ENCODE results near the gene EEPD1. TPM values are rescaled to one million over a fixed set of nuclear protein-coding genes. Genes with fewer than 3 reads are reported as not detected.
"Not testable (repeated sequence)": the region's sequence is repeated elsewhere in the genome, so short reads cannot be mapped to it uniquely, and the experiment has no call there.

Gene EEPD1
- total RNA-seq, 8 experiments from 2014 or later: 2.3 to 14.1 (median 4.4) TPM

GRCh38 chr7:36314491-36314890, 161.4 kb downstream of the EEPD1 start:
- ATAC-seq (replicated peaks in 6 of 8): no peak
- Histone ChIP-seq H3K27ac (no peak overlapping the region), H3K4me1 (replicated peaks in 1 of 2) (peaks cover 0 to 4% of the 10 kb centered on the region in 2 donors), H3K4me3 (no peak overlapping the region)
- WGBS, 10 experiments: 70 to 100% (median 100%) methylated on average over 1 to 2 of the region's 2 CpGs; no CpG with 5 or more reads in 7 of the 10 experiments
- in situ Hi-C loops (cut with MboI; ENCODE audit: low pct_unique_long_range_greater_than_20kb in 2 of 9, low sequenced_read_pairs in 9 of 9, unreplicated experiment in 9 of 9): no loop called here

GRCh38 chr7:36315309-36315944, 162.4 kb downstream of the EEPD1 start:
- H3K27ac ChIP-seq: no peak overlapping the region
- no peak overlapping the region for H3K4me3 ChIP-seq
- 33 to 100% (median 75%) methylated on average over 1 to 6 of the region's 9 CpGs; no CpG with 5 or more reads in 3 of the 10 experiments for WGBS, 10 experiments
- ATAC-seq (replicated peaks in 6 of 8): peak in 2 of 8 experiments; percentile 30 to 46
- in situ Hi-C loops (cut with MboI; ENCODE audit: low pct_unique_long_range_greater_than_20kb in 2 of 9, low sequenced_read_pairs in 9 of 9, unreplicated experiment in 9 of 9): no loop called here
- H3K4me1 ChIP-seq (replicated peaks in 1 of 2): peaks cover 0 to 4% of the 10 kb centered on the region in 2 donors

- in situ Hi-C loops (cut with MboI; ENCODE audit: low pct_unique_long_range_greater_than_20kb in 2 of 9, low sequenced_read_pairs in 9 of 9, unreplicated experiment in 9 of 9): no loop called here
- no peak for ATAC-seq (replicated peaks in 6 of 8)
- WGBS, 10 experiments: 90 to 100% (median 93%) methylated on average over 2 to 6 of the region's 7 CpGs; no CpG with 5 or more reads in 5 of the 10 experiments
- no peak overlapping the region for H3K4me3 ChIP-seq
- no peak overlapping the region for H3K27ac ChIP-seq
- H3K4me1 ChIP-seq (replicated peaks in 1 of 2): peaks cover 0 to 4% of the 10 kb centered on the region in 2 donors
These were observed 163.3 kb downstream of the EEPD1 start for GRCh38 chr7:36316319-36316718.

GRCh38 chr7:36317276-36317675, 164.2 kb downstream of the EEPD1 start:
- 67 to 86% (median 72%) methylated on average over 1 of the region's 1 CpG; no CpG with 5 or more reads in 6 of the 10 experiments for WGBS, 10 experiments
- in situ Hi-C loops (cut with MboI; ENCODE audit: low pct_unique_long_range_greater_than_20kb in 2 of 9, low sequenced_read_pairs in 9 of 9, unreplicated experiment in 9 of 9): no loop called here
- H3K4me1 ChIP-seq (replicated peaks in 1 of 2): peaks cover 0 to 4% of the 10 kb centered on the region in 2 donors
- no peak overlapping the region for H3K27ac ChIP-seq
- no peak for ATAC-seq (replicated peaks in 6 of 8)
- H3K4me3 ChIP-seq: no peak overlapping the region

GRCh38 chr7:36318116-36318515, 165.1 kb downstream of the EEPD1 start:
- ATAC-seq (replicated peaks in 6 of 8): no peak
- Histone ChIP-seq H3K4me3 (no peak overlapping the region), H3K27ac (no peak overlapping the region), H3K4me1 (replicated peaks in 1 of 2) (peaks cover 0 to 4% of the 10 kb centered on the region in 2 donors)
- in situ Hi-C loops (cut with MboI; ENCODE audit: low pct_unique_long_range_greater_than_20kb in 2 of 9, low sequenced_read_pairs in 9 of 9, unreplicated experiment in 9 of 9): no loop called here
- WGBS, 10 experiments: 62 to 94% (median 80%) methylated on average over 3 to 8 of the region's 8 CpGs; no CpG with 5 or more reads in 5 of the 10 experiments

GRCh38 chr7:36321284-36321683, 168.2 kb downstream of the EEPD1 start:
- in situ Hi-C loops (cut with MboI; ENCODE audit: low pct_unique_long_range_greater_than_20kb in 2 of 9, low sequenced_read_pairs in 9 of 9, unreplicated experiment in 9 of 9); H3K27ac ChIP-seq: not testable (repeated sequence)

GRCh38 chr7:36336390-36336789, 183.3 kb downstream of the EEPD1 start:
- Histone ChIP-seq H3K4me1 (replicated peaks in 1 of 2) (no peaks in the 10 kb centered on the region), H3K4me3 (no peak overlapping the region), H3K27ac (no peak overlapping the region)
- 64 to 100% (median 92%) methylated on average over 2 to 4 of the region's 4 CpGs; no CpG with 5 or more reads in 1 of the 10 experiments for WGBS, 10 experiments
- no peak for ATAC-seq (replicated peaks in 6 of 8)
- in situ Hi-C loops (cut with MboI; ENCODE audit: low pct_unique_long_range_greater_than_20kb in 2 of 9, low sequenced_read_pairs in 9 of 9, unreplicated experiment in 9 of 9): no loop called here

More at GRCh38 chr7:36321284-36321683, 168.2 kb downstream of the EEPD1 start:
- 92 to 100% (median 100%) methylated on average over 1 to 3 of the region's 3 CpGs; no CpG with 5 or more reads in 2 of the 10 experiments for WGBS, 10 experiments
- not testable (repeated sequence) for H3K4me1 ChIP-seq (replicated peaks in 1 of 2); ATAC-seq (replicated peaks in 6 of 8); H3K4me3 ChIP-seq

GRCh38 chr7:36338256-36338655, 185.2 kb downstream of the EEPD1 start:
- in situ Hi-C loops (cut with MboI; ENCODE audit: low pct_unique_long_range_greater_than_20kb in 2 of 9, low sequenced_read_pairs in 9 of 9, unreplicated experiment in 9 of 9): no loop called here
- no peak for ATAC-seq (replicated peaks in 6 of 8)

GRCh38 chr7:36343548-36343947, 190.5 kb downstream of the EEPD1 start:
- in situ Hi-C loops (cut with MboI; ENCODE audit: low pct_unique_long_range_greater_than_20kb in 2 of 9, low sequenced_read_pairs in 9 of 9, unreplicated experiment in 9 of 9): no loop called here
- Histone ChIP-seq H3K4me1 (replicated peaks in 1 of 2) (no peaks in the 10 kb centered on the region), H3K4me3 (no peak overlapping the region), H3K27ac (no peak overlapping the region)
- ATAC-seq (replicated peaks in 6 of 8): no peak
- 14 to 100% (median 77%) methylated on average over 1 of the region's 1 CpG for WGBS, 10 experiments

More at GRCh38 chr7:36338256-36338655, 185.2 kb downstream of the EEPD1 start:
- no peak overlapping the region for H3K27ac ChIP-seq
- 91 to 100% (median 100%) methylated on average over 1 to 3 of the region's 3 CpGs; no CpG with 5 or more reads in 1 of the 10 experiments for WGBS, 10 experiments
- no peaks in the 10 kb centered on the region for H3K4me1 ChIP-seq (replicated peaks in 1 of 2)
- H3K4me3 ChIP-seq: no peak overlapping the region

- in situ Hi-C loops (cut with MboI; ENCODE audit: low pct_unique_long_range_greater_than_20kb in 2 of 9, low sequenced_read_pairs in 9 of 9, unreplicated experiment in 9 of 9): no loop called here
These were observed 191.6 kb downstream of the EEPD1 start for GRCh38 chr7:36344622-36345021.

GRCh38 chr7:36346260-36346831, 193.3 kb downstream of the EEPD1 start:
- no peak for ATAC-seq (replicated peaks in 6 of 8)
- H3K4me1 ChIP-seq (replicated peaks in 1 of 2): no peaks in the 10 kb centered on the region
- no peak overlapping the region for H3K27ac ChIP-seq
- in situ Hi-C loops (cut with MboI; ENCODE audit: low pct_unique_long_range_greater_than_20kb in 2 of 9, low sequenced_read_pairs in 9 of 9, unreplicated experiment in 9 of 9): no loop called here
- WGBS, 10 experiments: 60 to 100% (median 94%) methylated on average over 1 to 6 of the region's 6 CpGs; no CpG with 5 or more reads in 1 of the 10 experiments
- H3K4me3 ChIP-seq: no peak overlapping the region

More at GRCh38 chr7:36344622-36345021, 191.6 kb downstream of the EEPD1 start:
- 30 to 100% (median 94%) methylated on average over 1 to 2 of the region's 2 CpGs; no CpG with 5 or more reads in 1 of the 10 experiments for WGBS, 10 experiments
- Histone ChIP-seq H3K4me1 (replicated peaks in 1 of 2) (no peaks in the 10 kb centered on the region), H3K4me3 (no peak overlapping the region), H3K27ac (no peak overlapping the region)
- no peak for ATAC-seq (replicated peaks in 6 of 8)

- H3K27ac ChIP-seq: no peak overlapping the region
- H3K4me3 ChIP-seq: no peak overlapping the region
- ATAC-seq (replicated peaks in 6 of 8): peak in 3 of 8 experiments; percentile 26 to 84 (median 75)
- in situ Hi-C loops (cut with MboI; ENCODE audit: low pct_unique_long_range_greater_than_20kb in 2 of 9, low sequenced_read_pairs in 9 of 9, unreplicated experiment in 9 of 9): no loop called here
- no peaks in the 10 kb centered on the region for H3K4me1 ChIP-seq (replicated peaks in 1 of 2)
These were observed 195.2 kb downstream of the EEPD1 start for GRCh38 chr7:36348256-36348655.

GRCh38 chr7:36348771-36349170, 195.7 kb downstream of the EEPD1 start:
- Histone ChIP-seq H3K27ac (no peak overlapping the region), H3K4me3 (no peak overlapping the region), H3K4me1 (replicated peaks in 1 of 2) (no peaks in the 10 kb centered on the region)
- in situ Hi-C loops (cut with MboI; ENCODE audit: low pct_unique_long_range_greater_than_20kb in 2 of 9, low sequenced_read_pairs in 9 of 9, unreplicated experiment in 9 of 9): no loop called here
- 85 to 100% (median 97%) methylated on average over 1 to 3 of the region's 3 CpGs for WGBS, 10 experiments
- ATAC-seq (replicated peaks in 6 of 8): peak in 1 of 8 experiments; percentile 17

Data from motor neuron (in vitro differentiated cells).